ENCODE data around the gene CXCR4. TPM values are rescaled to one million over a fixed set of nuclear protein-coding genes. Genes with fewer than 3 reads are reported as not detected.
A peak's percentile ranks its signal among the peaks of the same experiment; 100 is the strongest.

The CXCR4 gene
- total and polyA plus RNA-seq, 2 donors (not counting 1 experiment from before 2014, with no cell fraction given): 1,832 to 2,119 TPM

GRCh38 chr2:136112317-136113208 lies 5.4 kb downstream of the CXCR4 start:
- H3K27ac ChIP-seq (ENCODE audit: low read length in 2 of 2): no peak overlapping the region
- ChIA-PET POLR2A (interaction anchor here (1.0 to 9.0 kb wide), 8 partner anchors 20 to 272 kb away, joined by 3 to 405 read pairs (median 10); partner anchors contain the start of gene DARS1), CTCF (interaction anchor here (0.8 to 3.9 kb wide), 8 partner anchors 13 to 272 kb away, joined by 3 to 22 read pairs (median 7); no protein-coding TSS in a partner anchor)
- H3K4me3 ChIP-seq (ENCODE audit: control extremely low read depth in 1 of 5, extremely low read depth in 1 of 5, insufficient read depth in 1 of 5, low read depth in 2 of 5, low read length in 4 of 5): no peak overlapping the region
- peak overlapping the region; percentile 9 for H3K4me2 ChIP-seq (replicated peaks; ENCODE audit: low read depth, low read length, poor library complexity, severe bottlenecking)
- Mint-ChIP-seq H3K4me3 (peak overlapping the region; percentile 98), H3K4me1 (peaks cover 74% of the 10 kb centered on the region), H3K27ac (peak overlapping the region; percentile 69), H3K9me3 (ENCODE audit: insufficient read depth) (no peaks in the 10 kb centered on the region), H3K27me3 (no peaks in the 10 kb centered on the region)
- H3K36me3 ChIP-seq (replicated peaks in 1 of 2; ENCODE audit: control extremely low read depth in 1 of 2, control insufficient read depth in 1 of 2, extremely low read depth in 1 of 2, insufficient read depth in 2 of 2, low read length in 1 of 2): peaks cover 5 to 41% of the 10 kb centered on the region in 2 experiments
- peak; percentile 48 for DNase-seq
- TF ChIP-seq CTCF (IDR thresholded peaks at IDR 0.05): no peak
- no peak for TF ChIP-seq EZH2 (IDR thresholded peaks at IDR 0.05; ENCODE audit: borderline replicate concordance, insufficient read depth, low read depth, low read length, poor library complexity, severe bottlenecking)
- H2AFZ ChIP-seq (ENCODE audit: insufficient read depth, low read depth, low read length, poor library complexity, severe bottlenecking): no peak overlapping the region
- no peaks in the 10 kb centered on the region for H3K9me3 ChIP-seq (ENCODE audit: control extremely low read depth in 1 of 3, control insufficient read depth in 2 of 3, insufficient read depth in 1 of 3, low read length in 2 of 3)
- no peaks in the 10 kb centered on the region for H3K27me3 ChIP-seq (replicated peaks in 1 of 4; ENCODE audit: control extremely low read depth in 1 of 4, control insufficient read depth in 3 of 4, insufficient read depth in 4 of 4, low read length in 3 of 4)
- no peak overlapping the region for H3K9ac ChIP-seq (ENCODE audit: low read length)
- peaks cover 29% of the 10 kb centered on the region for H3K79me2 ChIP-seq (ENCODE audit: control insufficient read depth, insufficient read depth, low read length)
- no peak for ATAC-seq (ENCODE audit: low read depth)
- intact Hi-C loops (cut with micrococcal nuclease): no loop called here
- H3K4me1 ChIP-seq (ENCODE audit: control insufficient read depth in 2 of 2, insufficient read depth in 2 of 2, low read length in 2 of 2): peaks cover 70 to 72% of the 10 kb centered on the region in 2 donors
- 93% methylated on average over 3 of the region's 5 CpGs for WGBS (ENCODE audit: insufficient coverage)
- peaks cover 48% of the 10 kb centered on the region for H4K20me1 ChIP-seq (ENCODE audit: control insufficient read depth, insufficient read depth, low read length, poor library complexity, severe bottlenecking)
